Hepatocyte (in vitro differentiated cells): ENCODE data around the gene TMCO4.

Experiments
- CTCF ChIP-seq: fragments of 200-600 bp; sonication (generic); IDR thresholded peaks from 2 replicates; pipeline ENCODE4 v1.5.1; 2016; ENCODE audit warnings: antibody characterized with exemption, mild to moderate bottlenecking; ENCODE audit not compliant: poor library complexity
- EZH2 ChIP-seq: fragments of 200-600 bp; sonication (generic); IDR thresholded peaks from 2 replicates; pipeline ENCODE4 v1.6.1; 2016; ENCODE audit warnings: antibody characterized with exemption, mild to moderate bottlenecking, borderline replicate concordance
- EZH2phosphoT487 ChIP-seq: fragments of 200-600 bp; sonication (generic); IDR thresholded peaks from one replicate; pipeline ENCODE4 v1.6.1; 2018; ENCODE audit warnings: antibody characterized with exemption, mild to moderate bottlenecking, low read depth, moderate library complexity; ENCODE audit not compliant: unreplicated experiment, severe bottlenecking

DNA sequence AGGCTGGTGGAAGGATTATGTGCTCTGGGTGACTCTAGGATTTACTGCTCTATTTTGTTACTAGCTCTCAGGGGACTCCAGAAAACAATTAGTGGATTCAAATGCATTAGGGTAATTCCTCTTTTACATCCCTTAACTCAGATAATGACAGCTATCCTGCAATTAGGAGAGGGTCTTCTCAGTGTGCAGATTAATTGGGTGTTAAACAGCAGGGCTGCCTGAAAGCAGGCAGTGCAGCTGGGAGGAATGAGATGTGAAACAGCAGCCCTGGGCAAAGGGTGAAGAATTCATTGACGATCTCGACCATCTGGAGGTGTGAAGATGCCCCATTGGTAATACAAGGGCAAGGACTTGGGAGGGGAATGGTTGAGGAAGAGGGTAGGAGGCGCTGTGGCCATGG, 68.9 kb downstream of the TMCO4 start:
- TF ChIP-seq EZH2phosphoT487: no peak
- no peak for TF ChIP-seq CTCF
- TF ChIP-seq EZH2: no peak
